Left ventricle myocardium inferior (tissue), 1 donor: ENCODE data around the gene MRTFB. TPM values are rescaled to one million over a fixed set of nuclear protein-coding genes. Genes with fewer than 3 reads are reported as not detected.

ENCODE experiments used
- DNase-seq: peaks from one replicate; pipeline ENCODE4 v3.0.0-alpha.2; 2020
- H3K27ac ChIP-seq: fragments of 200-600 bp; replicated peaks from 2 replicates; pipeline ENCODE4 v1.8.0; 2021
- H3K27me3 ChIP-seq: fragments of 200-600 bp; 2 replicates; pipeline ENCODE4 v1.8.0; 2021; ENCODE audit warnings: low read depth
- H3K36me3 ChIP-seq: fragments of 200-600 bp; 2 replicates; pipeline ENCODE4 v1.8.0; 2021
- H3K4me1 ChIP-seq: fragments of 200-600 bp; 2 replicates; pipeline ENCODE4 v1.8.0; 2021
- H3K4me3 ChIP-seq: fragments of 200-600 bp; 2 replicates; pipeline ENCODE4 v1.8.0; 2021; ENCODE audit warnings: mild to moderate bottlenecking, moderate library complexity
- H3K9me3 ChIP-seq: fragments of 200-600 bp; replicated peaks from 2 replicates; pipeline ENCODE4 v1.8.0; 2021
- intact Hi-C: fragments of 100-400 bp; cut with micrococcal nuclease; formaldehyde crosslinking; loops from one replicate; pipeline ENCODE4 v1.11.0; 2022
- total RNA-seq: library from RNA; stranded (reverse); fragmentation: NEBNext Ultra II Directional; extraction: Animal tissue kit (Norgen Biotek cat#: 25700); gene quantifications from one replicate; pipeline ENCODE4 v1.2.1, GENCODE V29; 2021
- TF ChIP-seq, protein P1 (sequence below): fragments of 200-600 bp; IDR thresholded peaks from 2 replicates; pipeline ENCODE4 v1.8.0; 2021; ENCODE audit warnings: antibody characterized with exemption, mild to moderate bottlenecking, borderline replicate concordance
- donor health status: DM: no; HTN: yes; CAD: no; lungs with severe emphysema.

Gene MRTFB
- total RNA-seq, 1 donor from 2014 or later = 24.3 TPM

DNA sequence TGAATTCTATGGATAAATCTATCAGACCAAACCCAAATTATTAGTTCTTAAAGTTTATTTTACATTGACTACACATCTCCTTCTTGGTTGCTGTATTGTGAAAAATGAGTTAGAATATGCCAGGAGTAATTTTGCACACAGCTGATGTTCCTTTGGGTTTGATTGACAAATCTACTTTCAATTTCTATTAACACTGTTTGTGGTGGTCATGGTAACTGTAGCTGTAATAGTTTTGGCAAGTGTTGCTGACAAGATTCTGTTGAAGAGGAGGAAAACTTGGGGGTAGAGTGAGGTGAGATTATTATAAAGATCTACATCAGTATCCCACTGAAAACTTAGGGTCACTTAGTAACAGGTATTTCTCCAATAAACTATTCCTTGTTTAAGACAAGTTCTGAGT lies 30.3 kb downstream of the MRTFB start:
- no peaks in the 10 kb centered on the region for H3K36me3 ChIP-seq
- peaks cover 74% of the 10 kb centered on the region for H3K4me1 ChIP-seq
- H3K9me3 ChIP-seq = no peaks in the 10 kb centered on the region
- no peak overlapping the region for H3K4me3 ChIP-seq
- DNase-seq = no peak
- intact Hi-C loops = no loop called here
- H3K27me3 ChIP-seq = no peaks in the 10 kb centered on the region
- TF ChIP-seq, protein P1, sequence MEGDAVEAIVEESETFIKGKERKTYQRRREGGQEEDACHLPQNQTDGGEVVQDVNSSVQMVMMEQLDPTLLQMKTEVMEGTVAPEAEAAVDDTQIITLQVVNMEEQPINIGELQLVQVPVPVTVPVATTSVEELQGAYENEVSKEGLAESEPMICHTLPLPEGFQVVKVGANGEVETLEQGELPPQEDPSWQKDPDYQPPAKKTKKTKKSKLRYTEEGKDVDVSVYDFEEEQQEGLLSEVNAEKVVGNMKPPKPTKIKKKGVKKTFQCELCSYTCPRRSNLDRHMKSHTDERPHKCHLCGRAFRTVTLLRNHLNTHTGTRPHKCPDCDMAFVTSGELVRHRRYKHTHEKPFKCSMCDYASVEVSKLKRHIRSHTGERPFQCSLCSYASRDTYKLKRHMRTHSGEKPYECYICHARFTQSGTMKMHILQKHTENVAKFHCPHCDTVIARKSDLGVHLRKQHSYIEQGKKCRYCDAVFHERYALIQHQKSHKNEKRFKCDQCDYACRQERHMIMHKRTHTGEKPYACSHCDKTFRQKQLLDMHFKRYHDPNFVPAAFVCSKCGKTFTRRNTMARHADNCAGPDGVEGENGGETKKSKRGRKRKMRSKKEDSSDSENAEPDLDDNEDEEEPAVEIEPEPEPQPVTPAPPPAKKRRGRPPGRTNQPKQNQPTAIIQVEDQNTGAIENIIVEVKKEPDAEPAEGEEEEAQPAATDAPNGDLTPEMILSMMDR = no peak
- no peak overlapping the region for H3K27ac ChIP-seq

DNA sequence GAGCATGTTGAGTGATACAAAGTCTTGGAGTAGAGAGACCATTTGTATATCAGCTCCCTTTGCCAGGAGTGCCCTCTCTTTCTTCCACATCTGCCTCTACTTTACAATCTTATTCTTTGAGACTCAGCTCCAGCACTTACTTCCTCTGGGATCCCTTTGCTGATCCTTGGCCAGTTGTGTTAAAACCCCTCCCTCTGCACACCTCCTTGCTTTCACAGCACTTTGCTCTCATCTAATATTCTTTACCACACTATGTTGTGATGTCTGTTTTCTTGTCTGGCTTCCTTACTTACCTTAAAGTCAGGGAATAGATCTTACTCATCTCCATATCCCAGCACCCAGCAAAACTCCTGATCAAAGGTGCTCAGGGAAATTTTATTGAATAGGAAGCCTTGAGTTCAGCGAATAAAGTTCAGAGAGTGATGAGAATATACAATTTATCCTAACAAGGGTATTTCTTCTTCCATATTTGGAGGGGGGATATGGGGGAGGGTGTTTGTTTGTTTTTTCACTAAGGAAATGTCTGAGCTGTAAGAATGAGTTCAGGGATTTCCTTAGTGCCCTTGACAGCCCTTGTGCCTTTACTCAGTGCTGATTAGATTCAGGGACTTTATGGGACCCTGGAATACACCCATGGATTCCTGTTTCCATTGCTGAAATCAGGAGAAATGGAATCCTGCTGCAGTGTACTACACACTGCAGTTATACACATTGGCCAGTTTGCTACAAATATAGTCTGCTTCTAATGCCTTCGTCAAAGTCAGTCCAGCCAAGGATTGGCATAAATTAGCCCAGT lies 32.0 kb downstream of the MRTFB start:
- TF ChIP-seq, protein P1 = no peak
- Histone ChIP-seq H3K27me3 (no peaks in the 10 kb centered on the region), H3K4me1 (peaks cover 75% of the 10 kb centered on the region), H3K27ac (no peak overlapping the region), H3K36me3 (no peaks in the 10 kb centered on the region), H3K4me3 (no peak overlapping the region), H3K9me3 (no peaks in the 10 kb centered on the region)
- intact Hi-C loops = no loop called here
- no peak for DNase-seq

DNA sequence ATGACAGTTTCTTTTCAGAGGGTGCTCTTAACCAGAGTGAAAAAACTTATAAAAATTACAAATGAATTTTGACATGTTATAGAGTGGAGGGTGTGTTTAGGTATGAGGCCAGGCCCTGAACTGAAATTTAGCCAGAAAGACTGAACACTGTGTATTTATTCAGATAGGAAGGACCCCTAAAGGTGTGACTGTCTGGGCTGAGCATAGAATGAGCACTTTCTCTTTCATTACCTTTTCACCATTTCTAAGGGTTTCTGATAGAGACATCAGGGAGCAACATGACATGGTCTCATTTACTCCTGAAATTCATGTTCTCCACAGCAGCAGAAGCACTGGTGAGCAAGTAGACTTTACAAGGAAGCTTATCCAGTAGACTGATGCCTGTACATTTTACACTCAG lies 32.9 kb downstream of the MRTFB start:
- Histone ChIP-seq H3K27ac (no peak overlapping the region), H3K4me1 (peaks cover 78% of the 10 kb centered on the region), H3K9me3 (no peaks in the 10 kb centered on the region), H3K4me3 (no peak overlapping the region), H3K36me3 (no peaks in the 10 kb centered on the region), H3K27me3 (no peaks in the 10 kb centered on the region)
- intact Hi-C loops = no loop called here
- DNase-seq = no peak
- TF ChIP-seq, protein P1 = no peak

DNA sequence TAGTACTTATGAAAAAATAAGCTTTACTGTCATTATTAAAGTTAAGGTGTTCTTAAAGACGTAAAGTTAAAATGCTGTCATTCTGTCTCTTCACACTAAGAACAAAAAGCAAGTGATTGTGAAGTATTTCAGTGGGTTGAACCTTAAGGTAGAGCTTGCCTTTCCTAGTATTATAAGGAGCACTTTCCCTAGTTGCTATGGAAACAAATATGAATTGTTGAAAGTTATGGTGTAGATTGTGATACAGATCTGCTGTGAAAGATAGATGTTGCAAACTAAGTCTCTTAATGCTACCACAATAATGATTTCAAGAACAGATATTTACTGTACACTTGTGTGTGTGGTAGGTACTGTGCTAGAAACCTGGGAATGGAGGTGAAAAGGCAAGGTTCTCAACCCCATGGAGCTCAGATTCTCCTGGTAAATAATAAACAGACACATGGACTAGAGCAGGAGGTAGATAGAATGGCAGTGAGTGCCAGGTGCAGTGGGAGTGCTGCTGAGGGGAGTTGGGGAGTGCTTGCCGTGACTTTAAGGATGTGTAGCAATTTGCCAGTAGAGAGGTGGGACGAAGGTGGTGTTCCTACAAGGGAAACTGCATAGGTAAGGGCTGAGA lies 34.7 kb downstream of the MRTFB start:
- no peaks in the 10 kb centered on the region for H3K36me3 ChIP-seq
- H3K4me1 ChIP-seq = peaks cover 94% of the 10 kb centered on the region
- no peak overlapping the region for H3K4me3 ChIP-seq
- intact Hi-C loops = no loop called here
- H3K27me3 ChIP-seq = no peaks in the 10 kb centered on the region
- TF ChIP-seq, protein P1 = no peak
- H3K9me3 ChIP-seq = no peaks in the 10 kb centered on the region
- no peak for DNase-seq
- H3K27ac ChIP-seq = no peak overlapping the region

DNA sequence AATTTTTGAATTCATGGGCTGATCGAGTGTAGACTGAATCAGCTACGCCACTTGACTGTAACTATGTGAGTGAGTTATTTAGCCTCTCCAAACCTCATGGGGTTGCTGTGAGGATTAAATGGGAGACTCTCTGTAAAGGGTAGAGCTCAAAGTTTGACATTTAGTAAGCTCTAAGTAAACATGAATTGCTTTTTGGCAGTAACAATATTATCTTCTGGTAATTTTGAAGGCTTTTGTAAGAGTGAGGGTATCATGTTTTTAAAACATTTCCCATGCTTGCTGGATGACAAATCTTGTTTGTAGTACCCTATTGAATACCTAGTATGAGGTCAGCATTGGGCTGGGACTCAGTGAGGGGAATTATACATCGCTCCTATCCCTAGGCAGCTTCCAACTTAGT lies 35.3 kb downstream of the MRTFB start:
- H3K27ac ChIP-seq = no peak overlapping the region
- H3K4me3 ChIP-seq = no peak overlapping the region
- DNase-seq = no peak
- no peaks in the 10 kb centered on the region for H3K36me3 ChIP-seq
- H3K27me3 ChIP-seq = no peaks in the 10 kb centered on the region
- TF ChIP-seq, protein P1 = no peak
- H3K9me3 ChIP-seq = no peaks in the 10 kb centered on the region
- peaks cover 94% of the 10 kb centered on the region for H3K4me1 ChIP-seq
- intact Hi-C loops = no loop called here
